Measurements from ENCODE around the gene GRAP2.
"Not testable (repeated sequence)": the region's sequence is repeated elsewhere in the genome, so short reads cannot be mapped to it uniquely, and the experiment has no call there.

GRAP2 gene

DNA sequence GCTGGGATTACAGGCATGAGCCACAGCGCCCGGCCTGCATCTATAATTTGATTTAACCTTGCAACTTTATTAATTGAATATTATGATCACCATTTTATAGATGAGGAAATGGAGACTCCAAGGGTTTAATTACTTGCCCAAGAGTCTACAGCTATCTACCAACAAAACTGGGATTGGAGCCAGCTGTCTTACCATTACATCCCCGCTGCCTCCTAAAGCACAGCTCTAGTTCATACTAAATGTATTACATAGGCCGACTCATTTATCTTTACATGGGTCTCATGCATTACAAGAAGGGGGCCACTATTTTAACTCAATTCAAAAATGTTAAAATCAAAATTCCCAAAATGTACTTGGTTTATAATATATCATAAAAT, 45.2 kb downstream of the GRAP2 start:
- no peak for DNase-seq (ENCODE audit: low spot score)

DNA sequence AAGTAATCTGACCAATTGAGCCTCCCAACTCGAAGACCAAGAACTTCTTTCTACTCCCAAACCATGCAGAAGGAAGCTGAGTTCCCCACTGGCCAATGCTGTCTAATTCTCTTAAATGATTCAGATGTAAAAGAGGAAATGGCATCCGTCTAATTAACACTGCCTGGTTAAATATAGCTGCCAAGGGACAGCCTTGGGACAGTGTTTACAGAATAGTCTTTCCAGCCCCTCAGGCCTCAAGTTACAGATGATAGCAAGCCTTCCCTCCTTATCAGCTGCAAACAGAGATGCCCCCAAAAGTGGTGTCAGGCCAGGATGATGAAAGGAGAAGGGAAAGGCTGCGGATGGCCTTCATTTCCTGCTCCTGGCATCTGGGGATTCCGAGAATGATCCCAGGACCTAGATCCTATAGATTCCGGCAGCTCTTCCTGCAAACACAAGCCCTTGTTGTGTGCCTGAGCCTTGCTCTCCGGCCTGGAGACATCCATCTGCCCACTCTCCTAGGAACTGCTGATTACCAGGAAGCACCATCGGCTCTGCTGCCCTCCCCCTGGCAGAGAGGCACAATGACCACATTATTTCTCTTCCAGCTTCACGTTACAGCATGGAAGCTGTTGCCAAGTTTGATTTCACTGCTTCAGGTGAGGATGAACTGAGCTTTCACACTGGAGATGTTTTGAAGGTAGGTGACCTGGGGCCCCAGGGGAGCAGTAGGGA, 45.8 kb downstream of the GRAP2 start:
- DNase-seq (ENCODE audit: low spot score), result no peak

DNA sequence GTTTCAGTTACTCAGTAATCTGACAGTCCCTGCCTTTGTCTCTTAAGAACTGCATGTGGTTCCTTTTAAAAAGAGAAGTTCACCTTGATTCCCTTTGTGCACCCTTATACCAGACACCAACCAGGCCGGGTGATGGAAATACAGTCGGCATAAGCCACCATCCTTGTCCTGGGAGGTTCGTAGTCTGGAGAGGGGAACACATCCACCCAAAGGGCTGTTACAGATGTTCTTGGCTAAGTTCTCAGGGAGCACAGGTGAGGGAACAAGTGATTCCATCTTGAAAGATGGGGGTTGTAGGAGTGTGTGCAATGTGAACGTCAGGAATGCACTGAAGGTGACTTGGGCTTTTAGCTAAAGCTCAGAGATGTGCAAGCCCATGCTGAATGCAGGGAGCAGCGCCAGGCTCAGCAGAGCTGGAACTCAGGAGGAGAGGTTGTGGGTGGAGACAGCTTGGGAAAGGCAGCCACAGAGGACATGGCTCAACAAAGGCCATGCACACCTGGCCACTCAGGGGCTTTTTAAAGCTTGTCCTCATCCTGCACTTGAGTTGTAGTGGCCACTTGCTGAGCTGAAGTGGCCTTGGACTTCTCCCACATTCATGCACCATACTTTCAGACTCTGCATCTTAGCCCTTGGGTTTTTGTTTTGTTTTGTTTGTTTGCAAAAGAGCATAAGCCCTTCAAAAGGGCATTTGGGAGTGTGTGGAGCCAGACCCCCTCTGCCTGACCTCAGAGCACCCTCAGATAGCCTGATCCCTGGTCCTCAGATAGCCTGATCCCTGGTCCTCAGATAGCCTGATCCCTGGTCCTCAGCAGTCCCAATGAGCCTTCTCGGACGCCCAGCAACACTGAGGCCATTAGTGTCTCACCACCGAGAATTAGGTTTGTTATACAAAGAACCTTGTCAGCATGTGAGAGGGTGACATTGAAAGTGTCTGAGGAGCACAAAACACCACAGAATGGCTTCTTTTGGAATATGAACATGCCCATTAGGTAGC, 46.6 kb downstream of the GRAP2 start:
- DNase-seq (ENCODE audit: low spot score), result no peak

DNA sequence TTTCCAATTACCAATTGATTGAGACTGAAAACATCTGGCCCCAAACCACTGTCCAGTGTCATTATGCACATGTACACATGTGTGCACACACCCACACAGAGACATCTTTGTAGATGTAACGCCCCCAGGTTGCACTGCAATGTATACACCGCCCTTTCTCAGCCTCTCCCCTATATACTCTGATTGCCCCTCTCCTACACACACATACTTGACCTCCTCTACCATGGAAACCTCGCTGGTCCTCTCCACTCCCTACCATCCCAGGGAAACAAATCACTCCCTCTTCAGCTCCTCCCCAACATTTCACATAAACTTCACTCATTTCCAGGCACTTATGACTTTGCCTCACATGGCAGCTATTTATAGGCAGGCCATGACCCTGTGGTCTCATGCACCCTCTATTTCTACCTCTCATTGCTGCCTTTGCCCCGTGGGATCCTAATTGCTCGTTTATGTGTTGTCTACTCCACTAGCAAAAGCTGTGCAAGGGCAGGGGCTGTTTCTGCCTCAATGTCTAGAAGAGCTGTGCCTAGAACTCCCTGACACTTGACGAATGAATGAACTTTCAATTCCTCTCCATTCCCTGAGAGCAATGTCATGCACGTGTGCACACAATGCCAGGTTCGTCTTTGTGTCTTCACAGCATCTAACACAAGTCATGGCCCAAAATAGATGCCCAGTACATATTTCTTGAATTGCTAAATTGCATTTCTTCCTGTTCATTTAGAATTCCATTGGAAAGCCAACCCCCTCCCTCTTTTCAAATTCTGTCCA, 49.3 kb downstream of the GRAP2 start:
- no peak for DNase-seq (ENCODE audit: low spot score)

DNA sequence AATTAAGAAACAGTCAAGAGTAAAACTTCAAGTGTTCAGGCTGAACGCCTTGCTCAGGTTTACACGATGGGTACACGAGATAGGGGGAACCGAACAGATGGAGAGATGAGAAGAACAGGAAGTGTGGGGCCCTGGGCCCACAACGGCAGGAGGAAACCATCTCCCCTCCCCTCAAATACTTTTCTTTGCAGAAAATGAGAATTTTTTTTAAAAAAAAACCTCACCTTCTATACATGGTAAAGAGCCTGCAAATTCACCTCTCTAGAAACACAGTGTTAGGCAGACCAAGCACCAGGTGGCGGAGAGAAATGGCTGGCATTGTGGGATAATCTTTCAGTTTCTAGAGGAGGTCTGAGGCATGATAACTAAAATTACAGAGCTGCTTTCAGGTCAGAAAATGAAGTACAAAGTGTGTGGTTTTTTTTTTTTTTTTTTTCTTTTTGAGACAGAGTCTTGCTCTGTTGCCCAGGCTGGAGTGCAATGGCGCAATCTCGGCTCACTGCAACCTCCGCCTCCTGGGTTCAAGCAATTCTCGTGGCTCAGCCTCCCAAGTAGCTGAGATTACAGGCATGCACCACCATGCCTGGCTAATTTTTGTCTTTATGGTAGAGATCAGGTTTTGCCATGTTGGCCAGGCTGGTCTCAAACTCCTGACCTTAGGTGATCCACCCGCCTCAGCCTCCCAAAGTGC, 50.9 kb downstream of the GRAP2 start:
- not testable (repeated sequence) for DNase-seq (ENCODE audit: low spot score)

DNA sequence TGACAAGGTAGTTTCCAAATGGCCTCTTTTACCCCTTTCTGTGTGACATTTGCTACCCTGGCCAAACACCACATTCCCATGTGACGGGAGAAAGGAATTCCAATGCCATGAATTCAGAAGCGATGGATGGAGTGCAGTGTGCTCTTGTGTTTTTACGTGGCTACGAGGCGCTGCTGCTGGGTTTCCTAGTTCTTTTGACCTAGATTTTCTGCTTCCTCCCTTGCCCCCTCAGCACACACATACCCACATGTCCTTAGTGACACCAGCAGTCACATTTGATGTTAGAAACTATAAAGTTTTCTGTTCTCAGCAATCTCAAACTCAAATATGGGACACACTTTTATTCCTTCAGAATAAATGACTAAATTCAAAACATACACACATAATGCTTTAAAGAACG, 51.5 kb downstream of the GRAP2 start:
- no peak for DNase-seq (ENCODE audit: low spot score)

DNA sequence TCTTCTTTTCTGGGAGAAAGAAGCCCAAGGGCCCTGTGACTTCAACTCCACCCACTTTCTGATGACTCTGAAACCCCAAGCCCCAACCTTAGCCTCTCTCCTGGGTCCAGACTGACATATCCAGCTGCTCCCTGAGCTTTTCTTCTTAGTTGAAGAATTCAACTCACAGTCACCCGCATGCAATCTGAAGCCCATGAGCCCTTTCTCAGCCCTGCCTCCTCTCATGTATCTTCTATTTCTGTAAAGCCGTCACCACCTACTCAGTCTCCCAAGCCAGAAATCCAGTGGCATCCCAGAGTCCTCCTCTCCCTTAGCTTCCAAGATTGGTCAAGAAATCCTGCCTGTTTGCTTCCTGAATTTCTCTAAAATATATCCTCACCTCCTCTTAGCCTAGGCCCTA, 52.2 kb downstream of the GRAP2 start:
- no peak for DNase-seq (ENCODE audit: low spot score)

DNA sequence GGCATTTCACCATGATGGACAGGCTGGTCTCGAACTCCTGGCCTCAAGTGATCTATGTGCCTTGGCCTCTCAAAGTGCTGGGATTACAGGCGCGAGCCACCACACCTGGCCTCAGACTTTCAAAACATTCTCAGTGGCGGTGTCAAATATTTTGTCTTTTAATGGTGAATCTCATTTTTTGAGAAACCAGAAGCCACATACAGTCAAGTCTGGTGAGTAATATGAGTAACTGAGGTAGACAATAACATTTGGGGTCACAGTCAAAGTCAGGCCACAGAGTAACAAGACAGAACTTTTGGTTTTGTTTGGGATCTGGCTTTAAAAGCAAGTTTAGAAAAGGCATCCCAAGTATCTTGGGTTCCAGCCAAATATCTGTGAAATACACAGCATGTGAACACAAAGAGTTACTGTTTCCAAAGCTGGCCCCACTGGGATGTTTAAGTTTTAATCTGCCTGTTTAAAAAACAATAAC, 53.7 kb downstream of the GRAP2 start:
- DNase-seq (ENCODE audit: low spot score), result peak; percentile 52

DNA sequence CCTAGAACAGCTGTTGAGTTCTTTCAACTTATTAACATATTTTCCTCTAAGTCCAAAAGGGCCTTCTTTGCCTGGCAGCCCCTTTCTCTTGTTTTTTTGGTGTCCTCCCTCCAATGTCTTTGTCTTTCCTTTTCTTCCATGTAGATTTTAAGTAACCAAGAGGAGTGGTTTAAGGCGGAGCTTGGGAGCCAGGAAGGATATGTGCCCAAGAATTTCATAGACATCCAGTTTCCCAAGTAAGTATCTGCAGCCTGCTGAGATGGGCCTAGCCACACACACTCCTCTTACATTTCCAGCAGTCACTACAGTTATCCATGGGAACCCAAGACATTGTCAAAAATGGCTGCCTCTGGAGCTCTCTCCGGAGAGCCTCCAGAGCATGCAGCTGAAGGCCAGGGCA, 54.8 kb downstream of the GRAP2 start:
- DNase-seq (ENCODE audit: low spot score), result no peak

DNA sequence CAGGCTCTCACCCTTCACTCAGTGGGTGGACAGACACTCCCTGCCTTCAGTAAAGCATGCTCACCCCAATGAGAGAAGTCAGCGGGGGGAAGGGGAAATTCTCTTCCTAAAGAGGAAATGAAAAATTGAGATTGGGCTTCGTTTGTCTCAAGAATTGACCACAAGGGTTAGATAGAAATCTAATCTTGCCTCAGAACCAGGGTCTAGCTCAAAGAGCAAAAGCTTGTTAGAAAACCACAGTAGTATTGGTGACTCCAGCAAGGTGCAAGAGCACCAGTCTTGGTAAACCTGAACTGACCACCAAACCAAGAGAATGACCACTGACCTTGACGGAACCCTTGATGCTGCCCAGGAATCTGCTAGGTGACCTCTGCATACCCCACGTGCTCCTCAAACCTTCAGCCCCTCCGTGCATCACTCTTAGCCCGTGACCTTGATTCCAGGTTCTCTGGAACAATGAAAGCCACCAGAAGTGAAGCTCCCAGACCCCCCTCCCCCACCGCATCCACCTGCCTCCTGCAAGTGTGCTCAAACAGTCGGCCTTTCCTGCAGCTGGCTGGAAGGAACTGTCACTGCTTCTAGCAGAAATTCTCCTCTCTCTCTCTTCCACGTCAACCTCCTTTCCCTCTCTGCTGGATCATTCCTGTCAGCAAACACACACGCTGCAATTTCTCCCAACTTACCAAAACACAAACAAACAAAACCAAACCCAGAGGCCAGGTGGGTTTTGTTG, 56.2 kb downstream of the GRAP2 start:
- no peak for DNase-seq (ENCODE audit: low spot score)

DNA sequence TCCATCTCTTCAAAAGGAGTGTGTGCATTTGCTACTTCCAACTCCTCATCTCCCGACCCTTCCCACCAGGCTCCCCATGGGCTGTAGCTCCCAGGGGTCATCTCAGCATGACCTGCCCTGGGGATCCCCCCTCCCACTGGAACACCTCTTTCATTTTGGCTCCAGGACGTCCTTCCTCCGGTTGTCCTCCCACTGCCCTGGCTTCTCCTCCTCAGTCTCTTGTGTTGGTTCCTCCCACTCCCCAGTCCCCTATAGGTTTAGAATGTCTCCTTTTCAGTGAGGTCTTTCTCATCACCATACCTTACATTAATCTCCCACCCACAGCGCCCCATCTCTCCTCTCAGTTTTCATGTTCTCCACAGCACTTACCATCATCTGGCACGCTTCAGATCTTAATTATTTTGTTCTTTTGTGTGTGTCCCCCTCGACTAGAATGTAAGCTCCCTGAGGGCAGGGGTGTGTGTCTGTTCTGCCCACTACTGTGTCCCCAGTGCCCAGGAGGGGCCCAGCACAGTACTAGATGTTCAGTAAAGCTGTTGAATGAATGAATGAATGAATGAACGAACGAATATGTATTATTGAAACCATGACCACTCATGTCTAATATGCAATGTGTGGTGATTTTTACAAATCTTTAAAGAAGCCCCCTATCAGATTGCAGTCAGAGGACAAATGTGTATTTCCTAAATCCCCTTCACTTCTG, 57.3 kb downstream of the GRAP2 start:
- DNase-seq (ENCODE audit: low spot score), result no peak

DNA sequence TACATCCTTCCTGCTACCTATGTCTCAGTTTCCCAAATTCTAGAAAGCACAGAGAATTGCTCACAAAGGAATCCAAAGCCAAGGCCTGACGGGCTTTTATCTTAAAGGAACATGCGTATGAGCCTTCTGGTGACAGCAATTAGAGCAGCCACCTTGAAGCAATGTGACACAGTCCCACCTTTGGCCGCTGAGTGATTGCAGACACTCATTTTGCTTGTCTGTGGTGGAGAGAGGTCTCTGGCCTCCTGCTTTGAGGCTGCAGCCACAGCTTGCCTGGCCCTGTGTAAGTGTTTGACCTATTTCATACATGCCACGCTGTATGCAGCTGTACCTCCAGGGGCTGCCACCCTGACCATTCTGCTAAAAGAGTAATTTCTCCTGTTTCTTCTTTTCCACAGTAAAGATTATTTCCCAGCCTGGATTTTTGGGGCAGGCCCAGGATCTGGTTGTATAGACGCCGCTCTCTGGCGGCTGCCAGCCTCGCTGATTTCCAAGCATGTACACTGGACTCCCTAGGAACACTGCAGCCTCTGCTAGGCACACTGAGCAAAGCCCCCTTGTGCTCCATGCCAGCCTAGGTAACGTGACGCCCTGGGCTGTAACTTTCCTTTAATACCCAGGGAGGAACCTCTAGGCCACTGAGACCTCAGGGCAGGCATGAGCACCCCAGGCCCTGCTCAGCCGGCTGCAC, 58.2 kb downstream of the GRAP2 start:
- DNase-seq (ENCODE audit: low spot score), result no peak

DNA sequence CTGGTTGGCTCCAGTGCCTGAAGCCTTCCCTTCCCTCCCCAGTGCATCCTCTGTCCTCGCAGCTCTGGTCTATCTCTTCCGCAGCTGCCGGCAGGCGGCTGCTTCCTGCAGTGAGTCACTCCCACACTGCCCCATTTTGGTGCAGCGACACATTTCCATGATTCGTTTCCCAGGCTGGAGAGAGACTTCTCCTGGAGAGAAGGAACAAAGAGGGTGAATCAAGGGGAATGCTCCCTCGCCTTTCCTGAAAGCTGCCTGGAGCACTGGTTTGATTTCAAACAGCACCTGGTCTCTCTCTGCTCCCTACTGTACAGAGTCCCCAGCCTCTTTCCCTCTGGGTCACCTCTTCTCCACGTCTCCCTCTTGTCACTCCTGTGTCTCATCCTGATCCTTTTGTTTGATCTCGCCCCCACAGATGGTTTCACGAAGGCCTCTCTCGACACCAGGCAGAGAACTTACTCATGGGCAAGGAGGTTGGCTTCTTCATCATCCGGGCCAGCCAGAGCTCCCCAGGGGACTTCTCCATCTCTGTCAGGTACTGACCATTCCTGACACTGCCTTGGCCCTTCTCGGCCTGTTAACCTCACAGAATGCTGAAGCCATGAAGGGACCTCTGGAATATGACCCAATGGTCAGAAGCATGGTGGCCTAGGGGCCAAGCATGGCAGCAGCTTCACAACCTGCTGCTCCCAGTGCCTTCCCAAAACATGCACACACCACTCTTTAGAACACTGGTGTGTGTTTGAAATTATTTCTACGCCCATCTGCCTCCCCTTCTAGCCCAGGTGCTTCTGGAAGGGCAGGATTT, 59.0 kb downstream of the GRAP2 start, which contains the start of gene TMA7B:
TSS of gene TMA7B (plus strand) at position 758 of the 808 bp plus-strand sequence. CDS start 3,978 bp downstream, outside the sequence.
- peak; percentile 73 for DNase-seq (ENCODE audit: low spot score)

DNA sequence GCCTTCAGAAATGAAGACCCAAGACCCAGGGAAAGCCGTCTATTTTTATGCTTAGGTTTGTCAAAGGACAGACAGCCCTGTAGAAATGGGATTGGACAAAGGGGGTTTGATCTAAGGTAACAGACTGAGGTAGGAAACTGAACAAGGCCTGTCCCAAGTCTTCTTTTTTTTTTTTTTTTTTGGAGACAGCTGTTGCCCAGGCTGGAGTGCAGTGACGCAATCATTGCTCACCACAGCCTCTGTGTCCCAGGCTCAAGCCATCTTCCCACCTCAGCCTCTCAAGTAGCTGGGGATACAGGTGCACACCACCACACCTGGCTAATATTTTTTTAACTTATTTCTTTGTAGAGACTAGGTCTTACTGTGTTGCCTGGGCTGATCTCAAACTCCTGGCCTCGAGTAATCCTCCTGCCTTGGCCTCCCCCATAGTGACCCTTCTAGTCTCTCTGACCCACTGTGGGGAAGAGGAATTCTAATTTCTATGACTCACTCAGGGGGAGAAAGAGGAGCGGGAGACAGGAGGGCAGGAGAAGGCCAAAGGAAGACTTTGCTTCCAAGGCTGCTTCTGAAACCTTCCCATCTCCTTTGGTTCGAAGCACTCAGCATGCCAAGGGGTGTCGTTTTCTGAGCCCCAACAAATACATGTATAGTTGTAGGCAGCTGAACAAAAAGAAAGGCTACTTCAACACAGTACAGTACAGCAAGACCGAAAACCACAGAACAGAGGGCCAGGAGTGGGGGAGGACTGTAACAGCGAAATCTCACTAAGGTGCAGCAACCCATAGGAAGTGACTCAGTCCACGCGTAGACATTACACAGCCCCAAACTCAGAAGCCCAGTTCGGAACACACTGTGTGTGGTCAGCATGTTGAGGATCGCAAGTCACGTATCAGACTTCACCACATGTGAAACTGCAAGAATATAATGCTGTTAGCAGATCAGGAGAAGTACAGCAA, 60.2 kb downstream of the GRAP2 start:
- peak; percentile 82 for DNase-seq (ENCODE audit: low spot score)

DNA sequence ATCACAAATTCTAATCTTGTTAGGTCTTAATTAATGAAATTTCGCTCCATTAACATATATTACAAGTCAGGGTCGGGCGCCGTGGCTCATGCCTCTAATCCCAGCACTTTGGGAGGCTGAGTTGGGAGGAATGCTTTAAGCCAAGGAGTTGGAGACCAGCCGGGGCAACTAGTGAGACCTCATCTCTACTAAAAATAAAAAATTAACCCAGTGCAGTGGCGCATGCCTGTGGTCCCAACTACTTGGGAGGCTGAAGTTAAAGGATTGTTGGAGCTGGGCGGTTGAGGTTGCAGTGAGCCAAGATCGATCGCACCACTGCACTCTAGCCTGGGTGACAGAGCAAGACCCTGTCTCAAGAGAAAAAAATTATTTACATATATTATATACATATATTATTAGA, 61.2 kb downstream of the GRAP2 start:
- DNase-seq (ENCODE audit: low spot score), result no peak

DNA sequence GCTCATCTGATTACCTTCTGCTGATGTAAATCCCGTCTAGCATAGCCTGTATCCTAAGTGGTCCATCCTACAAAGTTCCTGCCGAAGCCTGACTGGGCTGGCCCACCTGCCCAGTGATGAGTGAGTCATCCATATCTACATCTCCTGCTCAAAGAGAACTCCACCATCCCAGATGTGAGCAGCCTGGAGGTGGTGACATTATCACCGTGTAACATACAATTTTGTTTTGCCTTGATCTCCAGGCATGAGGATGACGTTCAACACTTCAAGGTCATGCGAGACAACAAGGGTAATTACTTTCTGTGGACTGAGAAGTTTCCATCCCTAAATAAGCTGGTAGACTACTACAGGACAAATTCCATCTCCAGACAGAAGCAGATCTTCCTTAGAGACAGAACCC, 64.9 kb downstream of the GRAP2 start:
- DNase-seq (ENCODE audit: low spot score), result no peak

DNA sequence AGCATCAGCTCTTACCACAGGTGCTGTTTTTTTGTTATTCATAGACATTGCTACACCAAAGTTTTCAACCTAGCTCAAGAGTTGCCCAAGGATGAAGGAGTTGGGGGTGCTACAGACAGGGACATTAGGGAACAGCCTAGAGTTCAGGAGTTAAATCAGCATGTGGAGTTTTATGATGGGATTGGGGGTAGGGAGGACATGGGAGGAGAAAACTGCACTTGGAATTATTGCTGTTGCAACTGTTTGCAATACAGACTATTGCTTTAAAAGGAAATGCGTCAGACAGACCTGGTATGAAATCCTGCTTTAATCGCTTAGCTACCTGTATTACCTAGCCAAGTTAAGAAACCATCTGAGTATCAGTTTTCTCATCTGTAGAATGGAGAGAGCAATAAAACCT, 65.6 kb downstream of the GRAP2 start:
- no peak for DNase-seq (ENCODE audit: low spot score)

Measured in GM03348 (cell line).